Activated CD4-positive, alpha-beta T cell treated with anti-CD3 and anti-CD28 coated beads for 36 hours (primary cell): ENCODE results near the gene ITPR2. TPM values are rescaled to one million over a fixed set of nuclear protein-coding genes. Genes with fewer than 3 reads are reported as not detected.

Source experiments
- ATAC-seq: fragments of 200-7000 bp; cut with Tn5 transposase; one replicate; pipeline ENCODE4 v1.10.0; 2021; ENCODE audit warnings: mild to moderate bottlenecking, moderate library complexity
- CTCF ChIA-PET: fragments of 350-600 bp; sonication (Branson Sonifier 250); formaldehyde crosslinking; loops from one replicate; lab custom pipeline; 2021; ENCODE audit warnings: antibody characterized with exemption; lab: Charles Lee
- POLR2A ChIA-PET: fragments of 350-600 bp; sonication (Branson Sonifier 250); formaldehyde crosslinking; loops from one replicate; lab custom pipeline; 2021; ENCODE audit warnings: antibody characterized with exemption, inconsistent platforms; lab: Charles Lee
- DNase-seq: peaks from one replicate; pipeline ENCODE4 v3.0.0-alpha.2; 2020
- H3K27ac Mint-ChIP-seq: one replicate; pipeline ENCODE4 v1.8.0; 2021; ENCODE audit warnings: mixed read lengths
- H3K27me3 Mint-ChIP-seq: one replicate; pipeline ENCODE4 v1.8.0; 2021; ENCODE audit warnings: mixed read lengths
- H3K36me3 Mint-ChIP-seq: one replicate; pipeline ENCODE4 v1.8.0; 2021; ENCODE audit warnings: low read depth, mixed read lengths
- H3K4me1 Mint-ChIP-seq: one replicate; pipeline ENCODE4 v1.8.0; 2021; ENCODE audit warnings: mixed read lengths
- H3K4me3 Mint-ChIP-seq: one replicate; pipeline ENCODE4 v1.8.0; 2021; ENCODE audit warnings: mild to moderate bottlenecking, moderate library complexity, mixed read lengths
- H3K9me3 Mint-ChIP-seq: one replicate; pipeline ENCODE4 v1.8.0; 2021; ENCODE audit warnings: low read depth, mixed read lengths
- intact Hi-C, 2 experiments: fragments of 100-400 bp; cut with DNase I in 1 of 2; cut with micrococcal nuclease in 1 of 2; formaldehyde crosslinking; loops; one replicate each; pipeline versions ENCODE4 v1.14.2 to v1.15.1; 2022 to 2024; cut with DNase I, micrococcal nuclease
- total RNA-seq, 2 experiments: library from RNA; stranded (reverse); gene quantifications; one replicate each; pipeline ENCODE4 v1.2.3, GENCODE V29; 2021

ITPR2 gene
- total RNA-seq, 2 experiments from 2014 or later, result 27.3 to 28.6 TPM

DNA sequence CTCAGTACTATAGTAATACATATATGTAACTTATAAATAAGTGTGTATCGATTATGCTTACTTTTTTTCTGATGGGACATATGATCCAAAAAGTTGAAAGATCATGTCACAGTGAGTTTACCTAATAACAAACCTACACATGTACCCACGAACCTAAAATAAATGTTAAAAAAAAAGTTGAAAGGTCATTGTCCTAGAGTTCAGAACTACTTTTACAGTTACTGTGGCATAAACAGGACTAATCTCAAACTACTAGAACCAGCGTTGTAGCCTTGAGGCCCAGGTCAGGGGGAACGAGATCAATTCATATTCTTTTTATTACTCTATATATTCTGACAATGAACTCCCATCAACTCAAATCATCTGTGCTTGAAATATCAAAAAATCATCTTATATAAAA lies 81.8 kb downstream of the ITPR2 start:
- ChIA-PET POLR2A (no interaction called here), CTCF (no interaction called here)
- intact Hi-C loops, result loop anchor here in 1 of 2 experiments (10.0 kb wide), 1 partner anchor 424 kb away; no protein-coding TSS in a partner anchor
- Mint-ChIP-seq H3K27me3 (no peaks in the 10 kb centered on the region), H3K4me3 (no peak overlapping the region), H3K27ac (no peak overlapping the region), H3K36me3 (peaks cover 25% of the 10 kb centered on the region), H3K4me1 (peaks cover 58% of the 10 kb centered on the region), H3K9me3 (peaks cover 5% of the 10 kb centered on the region)
- DNase-seq (no peak), ATAC-seq (no peak)

DNA sequence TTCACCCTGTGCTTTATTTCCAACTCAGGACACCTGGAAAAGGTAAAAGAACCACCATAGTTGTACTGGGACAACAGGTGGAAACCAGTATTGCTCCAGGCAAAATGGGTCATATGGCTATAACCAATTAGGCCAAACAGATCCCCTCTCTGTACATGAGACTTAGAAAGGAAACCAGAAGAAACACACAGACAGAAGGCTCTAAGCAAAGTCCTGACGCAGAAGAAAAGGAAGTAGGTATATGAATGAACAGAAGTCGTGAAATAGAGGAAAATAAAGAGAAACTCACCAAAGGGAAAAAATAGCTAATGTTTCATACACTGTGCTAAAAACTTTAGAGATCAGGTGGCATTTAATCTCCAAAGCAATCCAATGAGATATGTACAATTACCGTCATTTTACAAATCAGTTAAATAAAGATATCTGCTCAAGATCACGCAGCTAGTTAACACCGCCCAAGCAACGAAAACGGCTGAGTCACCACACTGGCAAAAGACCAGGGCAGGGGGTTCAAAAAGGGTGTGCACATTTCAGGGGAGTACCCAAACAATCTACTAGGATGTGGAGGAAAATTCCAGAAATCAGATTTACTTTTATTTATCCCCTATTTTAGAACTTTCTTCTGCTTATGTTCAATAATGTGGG lies 82.3 kb downstream of the ITPR2 start:
- no peaks in the 10 kb centered on the region for H3K27me3 Mint-ChIP-seq
- peaks cover 63% of the 10 kb centered on the region for H3K4me1 Mint-ChIP-seq
- POLR2A ChIA-PET, result no interaction called here
- ATAC-seq, result peak; percentile 6
- H3K4me3 Mint-ChIP-seq, result no peak overlapping the region
- peak overlapping the region; percentile 83 for H3K27ac Mint-ChIP-seq
- H3K36me3 Mint-ChIP-seq, result peaks cover 24% of the 10 kb centered on the region
- CTCF ChIA-PET, result no interaction called here
- H3K9me3 Mint-ChIP-seq, result peaks cover 3% of the 10 kb centered on the region
- DNase-seq, result peak; percentile 49
- intact Hi-C loops, result loop anchor here in 1 of 2 experiments (1.0 to 10.0 kb wide), 2 partner anchors 83 to 424 kb away; partner anchors contain the start of gene ITPR2

DNA sequence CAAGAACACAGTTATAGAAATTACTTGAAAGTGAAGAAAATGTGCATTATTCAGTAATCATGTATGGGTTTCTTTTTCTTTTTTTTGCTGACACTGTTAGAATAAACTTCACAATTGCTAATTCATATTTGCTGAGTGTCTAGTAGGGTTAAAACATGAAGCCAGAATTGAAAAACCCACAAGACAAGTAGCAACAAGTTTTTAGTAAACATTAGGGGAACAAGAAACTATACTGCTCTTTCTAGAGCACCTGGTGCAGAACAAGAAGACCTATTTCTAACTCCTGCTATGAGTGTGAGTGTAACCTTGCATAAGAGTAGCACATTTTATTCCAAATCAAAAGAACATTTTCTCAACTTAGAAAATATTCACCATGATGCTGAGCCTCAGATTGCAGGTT lies 83.2 kb downstream of the ITPR2 start:
- ChIA-PET POLR2A (interaction anchor here (1.3 kb wide), 1 partner anchor 83 kb away, joined by 11 read pairs; the partner anchor contains the start of gene ITPR2), CTCF (interaction anchor here (1.0 kb wide), 2 partner anchors 40 to 273 kb away, joined by 3 to 5 read pairs; partner anchors contain the start of gene MED21)
- H3K27ac Mint-ChIP-seq, result peak overlapping the region; percentile 83
- peak; percentile 33 for ATAC-seq
- H3K27me3 Mint-ChIP-seq, result no peaks in the 10 kb centered on the region
- peaks cover 22% of the 10 kb centered on the region for H3K36me3 Mint-ChIP-seq
- no peak for DNase-seq
- peaks cover 71% of the 10 kb centered on the region for H3K4me1 Mint-ChIP-seq
- H3K4me3 Mint-ChIP-seq, result no peak overlapping the region
- H3K9me3 Mint-ChIP-seq, result peaks cover 3% of the 10 kb centered on the region
- intact Hi-C loops, result loop anchor here (1.0 to 10.0 kb wide), 10 partner anchors 43 to 1695 kb away; partner anchors contain the start of genes ITPR2 (in 2 of the 2), STK38L (in 1 of the 2) and TM7SF3 (in 1 of the 2)

DNA sequence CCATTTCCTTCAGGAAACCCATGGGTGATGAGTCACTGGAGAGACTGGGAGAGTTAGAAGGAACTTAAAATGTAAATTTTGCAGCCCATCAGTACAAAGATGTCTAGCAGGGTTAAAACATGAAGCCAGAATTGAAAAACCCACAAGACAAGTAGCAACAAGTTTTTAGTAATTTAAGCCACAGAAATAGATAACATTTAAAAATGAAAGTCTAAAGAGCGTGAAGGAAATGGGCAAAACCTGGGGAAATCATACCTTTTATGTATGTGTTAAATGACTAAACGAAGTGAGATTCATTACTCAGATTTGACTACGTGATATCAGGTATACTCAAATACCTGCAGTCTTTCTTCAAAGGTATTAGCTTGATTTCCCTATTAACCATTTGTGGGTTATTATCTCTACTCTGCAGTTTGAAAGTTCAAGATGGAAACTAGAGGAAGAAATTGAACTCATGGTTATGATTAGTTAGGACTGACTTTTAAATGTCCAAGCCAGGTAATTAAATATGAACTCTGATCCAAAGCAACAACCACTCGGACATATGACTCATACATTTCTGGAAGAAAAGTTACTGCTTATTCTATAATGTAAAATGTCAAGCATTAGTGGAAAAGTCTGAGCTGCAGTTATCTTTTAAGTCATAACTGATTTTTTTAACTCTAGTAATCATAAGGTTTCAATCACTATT lies 84.1 kb downstream of the ITPR2 start:
- peak overlapping the region; percentile 30 for H3K4me3 Mint-ChIP-seq
- H3K36me3 Mint-ChIP-seq, result peaks cover 20% of the 10 kb centered on the region
- H3K27ac Mint-ChIP-seq, result peak overlapping the region; percentile 83
- DNase-seq, result no peak
- CTCF ChIA-PET, result interaction anchor here (0.7 to 1.1 kb wide), 4 partner anchors 30 to 499 kb away, joined by 3 to 5 read pairs (median 4); partner anchors contain the start of gene MED21
- H3K9me3 Mint-ChIP-seq, result no peaks in the 10 kb centered on the region
- H3K27me3 Mint-ChIP-seq, result no peaks in the 10 kb centered on the region
- POLR2A ChIA-PET, result interaction anchor here (1.0 to 1.3 kb wide), 2 partner anchors 55 to 84 kb away, joined by 3 to 11 read pairs; partner anchors contain the start of gene ITPR2
- H3K4me1 Mint-ChIP-seq, result peaks cover 75% of the 10 kb centered on the region
- intact Hi-C loops, result loop anchor here (1.0 to 10.0 kb wide), 9 partner anchors 43 to 1694 kb away; partner anchors contain the start of genes ITPR2 (in 1 of the 2), STK38L (in 1 of the 2) and TM7SF3 (in 1 of the 2)
- peak; percentile 70 for ATAC-seq

DNA sequence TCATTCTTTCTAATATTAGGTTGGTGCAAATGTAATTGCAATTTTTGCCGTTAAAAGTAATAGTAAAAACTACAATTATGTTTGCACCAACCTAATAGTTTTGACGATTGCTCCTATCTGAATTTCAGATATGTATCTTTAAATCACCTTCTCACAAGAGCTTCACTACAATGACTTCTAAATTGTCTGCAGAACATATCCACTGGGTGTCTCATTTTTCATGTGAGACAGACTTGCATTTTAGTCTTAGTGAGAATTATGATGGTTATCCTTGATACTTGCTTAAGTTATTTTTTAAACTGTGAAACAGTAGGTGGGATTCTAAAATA lies 84.6 kb downstream of the ITPR2 start:
- Mint-ChIP-seq H3K36me3 (peaks cover 18% of the 10 kb centered on the region), H3K27me3 (no peaks in the 10 kb centered on the region), H3K9me3 (no peaks in the 10 kb centered on the region), H3K4me1 (peaks cover 77% of the 10 kb centered on the region), H3K4me3 (peak overlapping the region; percentile 26), H3K27ac (peak overlapping the region; percentile 83)
- ATAC-seq (peak; percentile 37), DNase-seq (no peak)
- ChIA-PET CTCF (interaction anchor here (1.1 kb wide), 1 partner anchor 29 kb away, joined by 4 read pairs; no protein-coding TSS in a partner anchor), POLR2A (interaction anchor here (1.0 to 1.3 kb wide), 2 partner anchors 56 to 84 kb away, joined by 3 to 11 read pairs; partner anchors contain the start of gene ITPR2)
- intact Hi-C loops, result loop anchor here (1.0 to 10.0 kb wide), 8 partner anchors 44 to 1694 kb away; partner anchors contain the start of genes ITPR2 (in 1 of the 2) and STK38L (in 1 of the 2)

DNA sequence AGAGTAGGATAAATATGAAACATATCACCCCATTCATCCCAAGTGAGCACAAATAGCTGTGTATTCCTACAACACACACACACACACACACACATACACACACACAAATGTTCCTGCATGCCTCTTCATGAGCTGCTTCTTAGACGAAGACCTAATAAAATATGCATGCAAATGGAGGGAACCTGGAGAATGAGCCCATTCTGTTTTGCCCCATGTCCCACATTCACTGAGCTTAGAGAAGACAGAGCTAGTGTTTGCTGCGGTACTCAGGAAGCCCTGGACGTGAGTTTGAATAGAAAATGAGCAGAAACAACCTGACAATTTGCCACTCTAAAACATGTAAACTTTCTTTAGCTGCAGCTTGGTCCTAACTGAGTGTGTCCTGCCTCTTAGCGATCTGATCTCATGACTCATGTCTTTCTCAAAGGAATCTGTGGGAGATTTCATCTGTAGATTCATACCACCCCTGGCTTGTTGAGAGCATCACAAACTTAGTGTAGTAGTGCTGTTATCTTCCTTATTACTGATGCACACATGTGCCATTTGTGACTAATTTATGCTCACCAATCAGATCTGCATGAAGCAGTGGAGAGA lies 86.8 kb downstream of the ITPR2 start:
- ATAC-seq, result peak; percentile 69
- Mint-ChIP-seq H3K36me3 (peaks cover 26% of the 10 kb centered on the region), H3K27me3 (no peaks in the 10 kb centered on the region), H3K4me3 (no peak overlapping the region), H3K4me1 (peaks cover 77% of the 10 kb centered on the region), H3K9me3 (no peaks in the 10 kb centered on the region), H3K27ac (peak overlapping the region; percentile 21)
- no peak for DNase-seq
- CTCF ChIA-PET, result interaction anchor here (0.8 to 1.0 kb wide), 5 partner anchors 10 to 138 kb away, joined by 3 to 5 read pairs (median 3); no protein-coding TSS in a partner anchor
- intact Hi-C loops, result loop anchor here (5.0 to 10.0 kb wide), 4 partner anchors 46 to 1691 kb away; partner anchors contain the start of gene STK38L (in 1 of the 2)
- POLR2A ChIA-PET, result no interaction called here

DNA sequence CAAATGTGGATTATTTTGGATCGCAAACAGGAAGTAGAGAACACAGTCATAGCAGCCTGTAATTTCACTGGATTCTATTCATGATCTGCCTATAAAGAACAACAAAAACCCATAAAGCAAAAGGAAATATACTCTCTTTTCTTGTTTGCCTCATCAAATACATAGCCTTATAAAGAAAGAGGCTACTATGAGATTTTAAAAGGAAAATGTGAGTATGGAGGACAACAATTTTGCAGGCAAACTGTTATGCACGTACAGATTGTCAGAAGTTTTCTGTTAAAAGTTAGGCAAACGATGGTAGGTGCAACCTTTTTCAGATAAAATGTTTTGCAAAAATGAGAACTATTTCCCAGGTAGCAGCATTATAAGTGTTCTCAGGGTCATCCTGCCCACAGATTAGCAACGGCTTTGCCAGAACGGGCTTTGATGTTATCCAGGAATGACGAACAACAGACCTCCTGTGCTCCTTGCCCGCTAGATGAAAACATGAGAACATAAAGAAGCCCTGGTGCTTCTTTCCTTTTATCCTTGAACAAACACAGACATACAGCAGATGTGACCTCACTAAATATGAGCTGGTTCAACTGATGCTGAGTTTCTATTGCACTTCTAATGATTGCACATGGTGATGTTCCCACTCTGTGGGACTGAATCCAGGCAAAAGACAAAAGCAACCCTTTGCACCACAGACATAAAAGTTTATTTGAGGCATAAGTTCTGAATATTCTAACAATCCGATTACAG lies 88.1 kb downstream of the ITPR2 start:
- ChIA-PET CTCF (interaction anchor here (0.9 to 1.0 kb wide), 2 partner anchors 22 to 140 kb away, joined by 3 to 4 read pairs; no protein-coding TSS in a partner anchor), POLR2A (no interaction called here)
- intact Hi-C loops, result loop anchor here (5.0 to 10.0 kb wide), 4 partner anchors 47 to 1690 kb away; partner anchors contain the start of gene STK38L (in 1 of the 2)
- Mint-ChIP-seq H3K9me3 (peaks cover 6% of the 10 kb centered on the region), H3K27ac (no peak overlapping the region), H3K4me1 (peaks cover 65% of the 10 kb centered on the region), H3K36me3 (peaks cover 27% of the 10 kb centered on the region), H3K27me3 (no peaks in the 10 kb centered on the region), H3K4me3 (no peak overlapping the region)
- DNase-seq (no peak), ATAC-seq (no peak)

DNA sequence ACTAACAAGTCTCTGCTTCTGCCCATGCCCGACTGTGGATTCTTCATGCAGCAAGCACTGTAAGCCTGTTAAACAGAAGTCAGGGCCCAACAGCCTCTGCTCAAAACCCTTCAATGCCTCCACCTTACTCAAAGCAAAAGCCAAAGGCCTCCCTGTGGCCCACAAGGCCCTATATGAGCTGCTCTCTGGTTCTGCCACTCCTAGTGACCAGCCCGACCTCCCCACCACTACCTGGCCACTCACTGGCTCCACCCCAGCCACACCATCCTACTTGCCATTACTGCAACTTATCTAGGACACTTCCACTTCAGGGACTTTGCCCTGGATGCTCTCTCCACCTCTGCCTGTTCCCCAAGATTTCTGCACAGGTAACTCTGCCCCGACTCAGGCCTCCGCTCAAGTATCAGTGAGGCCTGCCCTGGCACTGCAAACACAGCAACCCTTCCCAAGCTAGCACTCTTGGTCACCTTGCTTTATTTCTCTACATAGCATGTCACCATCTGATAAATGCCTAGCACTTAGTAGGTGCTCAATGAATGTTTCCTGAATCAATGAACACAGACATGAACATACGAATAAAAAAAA lies 88.9 kb downstream of the ITPR2 start:
- Mint-ChIP-seq H3K27me3 (no peaks in the 10 kb centered on the region), H3K27ac (no peak overlapping the region), H3K36me3 (peaks cover 30% of the 10 kb centered on the region), H3K4me3 (no peak overlapping the region), H3K9me3 (peaks cover 10% of the 10 kb centered on the region), H3K4me1 (peaks cover 58% of the 10 kb centered on the region)
- ATAC-seq, result no peak
- intact Hi-C loops, result loop anchor here in 1 of 2 experiments (10.0 kb wide), 3 partner anchors 461 to 1689 kb away; partner anchors contain the start of gene STK38L
- DNase-seq, result no peak
- ChIA-PET CTCF (interaction anchor here (0.7 kb wide), 1 partner anchor 26 kb away, joined by 4 read pairs; no protein-coding TSS in a partner anchor), POLR2A (no interaction called here)

DNA sequence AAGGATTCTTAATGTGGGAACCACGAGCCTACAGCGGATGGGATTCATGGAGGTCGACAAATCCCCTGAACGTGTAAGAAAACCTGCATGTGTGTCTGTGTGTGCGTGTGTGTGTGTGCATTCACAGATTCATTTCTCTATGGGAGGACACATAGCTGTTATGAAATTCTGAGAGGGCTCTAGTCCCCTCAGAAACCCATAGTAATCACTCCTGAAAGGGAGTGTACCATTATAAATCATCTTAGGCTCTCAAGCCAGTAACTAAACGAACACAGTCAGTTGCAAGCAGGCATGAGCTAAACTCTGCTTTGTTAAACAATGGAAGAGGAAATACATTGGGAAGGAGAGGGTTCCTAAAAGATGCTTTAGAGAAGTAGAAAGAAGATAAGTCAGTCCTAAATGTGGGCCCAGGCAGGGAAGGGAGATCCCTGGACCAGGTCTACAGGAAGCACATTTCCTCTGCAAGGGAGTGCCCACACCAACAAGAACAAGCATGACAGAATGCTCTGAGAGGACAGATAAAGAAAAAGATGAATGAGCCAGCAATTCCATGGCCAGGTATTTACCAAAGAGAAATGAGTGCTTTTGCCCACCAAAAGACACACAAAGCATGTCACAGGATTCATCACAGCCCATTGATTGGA lies 91.3 kb downstream of the ITPR2 start:
- Mint-ChIP-seq H3K27me3 (no peaks in the 10 kb centered on the region), H3K4me1 (peaks cover 39% of the 10 kb centered on the region), H3K27ac (no peak overlapping the region), H3K4me3 (no peak overlapping the region), H3K9me3 (peaks cover 12% of the 10 kb centered on the region), H3K36me3 (peaks cover 37% of the 10 kb centered on the region)
- intact Hi-C loops, result loop anchor here in 1 of 2 experiments (10.0 kb wide), 3 partner anchors 463 to 1687 kb away; partner anchors contain the start of gene STK38L
- CTCF ChIA-PET, result no interaction called here
- POLR2A ChIA-PET, result interaction anchor here (0.6 kb wide), 1 partner anchor 344 kb away, joined by 5 read pairs; no protein-coding TSS in a partner anchor
- DNase-seq (no peak), ATAC-seq (no peak)
